Neural crest cell (in vitro differentiated cells): ENCODE data around the gene STX17. TPM values are rescaled to one million over a fixed set of nuclear protein-coding genes. Genes with fewer than 3 reads are reported as not detected.

ENCODE experiments used
- DNase-seq: peaks from one replicate; pipeline ENCODE4 v3.0.0; 2021; ENCODE audit warnings: low read depth, mixed read lengths, low spot score
- H3K27ac Mint-ChIP-seq: one replicate; pipeline ENCODE4 v1.8.0; 2021; ENCODE audit warnings: mild to moderate bottlenecking, mixed read lengths; ENCODE audit not compliant: unreplicated experiment
- H3K27me3 Mint-ChIP-seq: 2 replicates; pipeline ENCODE4 v1.8.0; 2021; ENCODE audit warnings: low read depth, mild to moderate bottlenecking, mixed read lengths
- H3K36me3 Mint-ChIP-seq: 2 replicates; pipeline ENCODE4 v1.8.0; 2021; ENCODE audit warnings: low read depth, mild to moderate bottlenecking, mixed read lengths
- H3K4me1 Mint-ChIP-seq: 2 replicates; pipeline ENCODE4 v1.8.0; 2021; ENCODE audit warnings: mixed read lengths
- H3K4me3 Mint-ChIP-seq: one replicate; pipeline ENCODE4 v1.8.0; 2021; ENCODE audit warnings: mild to moderate bottlenecking, mixed read lengths
- H3K9me3 Mint-ChIP-seq: 2 replicates; pipeline ENCODE4 v1.8.0; 2021; ENCODE audit warnings: mixed read lengths
- CTCF ChIP-seq: fragments of 200-600 bp; sonication (generic); conservative IDR thresholded peaks from 2 replicates; pipeline ENCODE4 v1.5.0; 2021; ENCODE audit warnings: antibody characterized with exemption, mild to moderate bottlenecking
- total RNA-seq: library from RNA; stranded (reverse); gene quantifications from 2 replicates; pipeline ENCODE4 v1.2.1, GENCODE V29; 2021

The STX17 gene
- total RNA-seq, 1 donor from 2014 or later: 24.3 TPM

GRCh38 chr9:99967457-99967856 is 61.0 kb downstream of the STX17 start:
- Mint-ChIP-seq H3K27me3 (no peaks in the 10 kb centered on the region), H3K27ac (no peak overlapping the region), H3K4me3 (no peak overlapping the region), H3K4me1 (no peaks in the 10 kb centered on the region), H3K9me3 (no peaks in the 10 kb centered on the region), H3K36me3 (peaks cover 3% of the 10 kb centered on the region)
- no peak for TF ChIP-seq CTCF
- DNase-seq: no peak

- Mint-ChIP-seq H3K9me3 (no peaks in the 10 kb centered on the region), H3K4me1 (no peaks in the 10 kb centered on the region), H3K27me3 (no peaks in the 10 kb centered on the region), H3K4me3 (no peak overlapping the region), H3K27ac (no peak overlapping the region), H3K36me3 (peaks cover 3% of the 10 kb centered on the region)
- no peak for DNase-seq
- no peak for TF ChIP-seq CTCF
Observed at GRCh38 chr9:99970481-99970880, 64.0 kb downstream of the STX17 start.

- Mint-ChIP-seq H3K9me3 (no peaks in the 10 kb centered on the region), H3K27me3 (no peaks in the 10 kb centered on the region), H3K36me3 (peaks cover 3% of the 10 kb centered on the region), H3K4me3 (no peak overlapping the region), H3K27ac (no peak overlapping the region), H3K4me1 (no peaks in the 10 kb centered on the region)
- no peak for TF ChIP-seq CTCF
- no peak for DNase-seq
Observed at GRCh38 chr9:99971410-99971809, 65.0 kb downstream of the STX17 start.

GRCh38 chr9:99973455-99973854 is 67.0 kb downstream of the STX17 start:
- Mint-ChIP-seq H3K36me3 (peaks cover 3% of the 10 kb centered on the region), H3K9me3 (no peaks in the 10 kb centered on the region), H3K27me3 (no peaks in the 10 kb centered on the region), H3K4me3 (no peak overlapping the region), H3K4me1 (peaks cover 11% of the 10 kb centered on the region), H3K27ac (no peak overlapping the region)
- DNase-seq: no peak
- TF ChIP-seq CTCF: no peak

- DNase-seq: no peak
- no peaks in the 10 kb centered on the region for H3K27me3 Mint-ChIP-seq
- TF ChIP-seq CTCF: no peak
- no peak overlapping the region for H3K27ac Mint-ChIP-seq
- peaks cover 11% of the 10 kb centered on the region for H3K4me1 Mint-ChIP-seq
- no peaks in the 10 kb centered on the region for H3K36me3 Mint-ChIP-seq
- no peaks in the 10 kb centered on the region for H3K9me3 Mint-ChIP-seq
- H3K4me3 Mint-ChIP-seq: no peak overlapping the region
Observed at GRCh38 chr9:99977033-99977792, 70.8 kb downstream of the STX17 start.
